ENCODE measurements around the gene PCDHA1.

PCDHA1 gene

DNA sequence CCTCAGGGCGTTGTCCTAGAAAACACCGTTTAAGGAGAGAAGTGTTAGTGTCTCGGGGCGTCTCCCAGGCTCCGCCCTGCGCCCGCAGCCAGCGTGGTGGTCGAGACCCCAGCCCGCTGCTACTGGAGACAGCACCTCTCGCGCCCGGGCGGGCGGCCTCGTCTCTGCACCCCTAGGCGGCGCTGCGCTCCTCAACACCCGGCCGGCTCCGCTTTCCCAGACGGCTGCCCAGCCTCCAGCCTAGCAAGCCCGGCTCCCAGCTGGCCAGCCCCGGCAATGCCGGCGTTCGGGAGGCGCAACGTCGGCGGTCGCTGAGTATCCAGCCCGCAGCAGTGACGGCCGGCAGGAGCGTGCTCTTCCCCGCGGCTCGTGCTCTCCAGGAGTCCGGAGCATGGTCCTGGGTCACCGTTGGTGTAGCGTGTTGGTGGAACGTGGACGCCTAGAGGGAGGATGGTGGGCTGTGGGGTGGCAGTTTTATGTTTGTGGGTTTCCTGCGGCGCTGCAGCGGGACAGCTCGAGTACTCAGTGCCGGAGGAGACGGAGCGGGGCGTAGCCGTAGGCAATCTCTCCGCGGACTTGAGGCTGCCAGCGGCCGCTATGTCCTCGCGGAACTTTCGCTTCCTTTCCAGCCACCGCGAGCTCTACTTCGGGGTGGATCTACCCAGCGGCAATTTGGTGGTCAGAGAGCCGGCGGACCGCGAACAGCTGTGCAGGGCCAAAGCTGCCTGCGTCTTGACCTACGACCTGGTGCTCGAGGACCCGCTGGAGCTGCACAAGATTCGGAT is 140.7 kb downstream of the PCDHA1 start:
- peak; percentile 87 for DNase-seq

- DNase-seq, result no peak
These were observed 141.3 kb downstream of the PCDHA1 start for GRCh38 chr5:140927228-140927573.

DNA sequence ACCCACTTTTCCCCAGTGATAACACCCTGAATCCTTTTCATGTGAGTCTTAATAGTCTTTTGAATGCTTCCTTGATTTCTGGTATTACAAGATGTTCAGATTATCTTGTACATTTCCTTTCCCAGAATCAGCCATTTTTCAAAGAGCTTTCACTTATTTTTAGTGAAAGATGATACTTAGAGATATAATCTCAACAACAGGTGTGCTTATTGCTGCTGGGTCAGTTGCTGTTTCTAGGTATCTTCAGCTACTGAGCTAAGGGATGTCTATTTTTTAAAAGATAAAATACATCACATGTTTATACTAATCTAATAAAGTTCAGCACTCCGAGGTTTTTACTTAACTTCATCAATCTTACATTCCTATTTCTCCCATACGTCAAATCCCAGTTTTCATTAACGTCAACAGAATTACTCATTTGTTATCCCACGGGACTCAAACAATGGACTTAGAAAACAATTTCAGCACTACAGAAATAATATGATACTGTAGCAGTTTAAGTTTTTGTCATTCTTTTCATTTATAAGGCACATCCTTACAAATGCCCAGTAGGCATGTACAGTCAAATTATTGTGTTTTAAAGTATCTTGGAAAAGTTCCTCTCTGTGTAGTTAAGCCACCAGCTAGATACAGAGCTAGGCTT is 149.1 kb downstream of the PCDHA1 start:
- no peak for DNase-seq

DNA sequence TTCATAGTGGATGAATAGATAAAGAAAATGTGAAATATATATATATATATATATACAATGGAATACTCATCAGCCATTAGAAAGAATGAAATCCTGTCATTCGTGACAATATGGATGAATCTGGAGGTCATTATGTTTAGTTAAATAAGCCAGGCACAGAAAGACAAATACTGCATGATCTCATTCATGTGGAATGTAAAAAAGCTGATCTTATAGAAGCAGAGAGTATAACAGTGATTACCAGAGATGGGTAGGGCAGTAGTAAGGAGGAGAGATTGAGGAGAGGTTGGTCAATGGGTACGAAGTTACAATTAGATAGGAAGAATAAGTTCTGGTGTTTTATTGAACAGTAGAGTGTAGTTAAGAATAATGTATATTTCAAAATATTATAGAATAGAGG is 160.6 kb downstream of the PCDHA1 start:
- DNase-seq, result no peak

GRCh38 chr5:140951636-140952035 is 165.7 kb downstream of the PCDHA1 start:
- DNase-seq, result no peak

DNA sequence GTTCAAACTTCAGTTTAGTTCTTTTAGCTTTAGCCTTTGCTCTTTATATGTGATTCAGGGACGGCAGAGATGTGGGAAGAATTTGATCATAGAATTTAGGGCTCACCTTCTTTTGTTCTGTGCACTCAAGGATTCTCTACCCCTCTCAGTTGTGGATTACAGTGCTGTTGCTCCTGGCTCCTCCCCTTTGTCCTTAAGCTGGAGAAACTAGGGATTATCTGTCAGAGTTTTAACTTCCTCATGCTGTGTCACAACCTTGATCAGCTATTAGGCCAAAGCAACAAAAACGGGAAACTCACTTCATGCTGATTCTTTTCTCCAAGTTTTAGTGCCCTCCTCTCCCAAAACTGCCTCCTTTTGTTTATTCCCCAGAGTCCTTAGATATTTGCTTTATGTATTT is 167.3 kb downstream of the PCDHA1 start:
- no peak for DNase-seq

DNA sequence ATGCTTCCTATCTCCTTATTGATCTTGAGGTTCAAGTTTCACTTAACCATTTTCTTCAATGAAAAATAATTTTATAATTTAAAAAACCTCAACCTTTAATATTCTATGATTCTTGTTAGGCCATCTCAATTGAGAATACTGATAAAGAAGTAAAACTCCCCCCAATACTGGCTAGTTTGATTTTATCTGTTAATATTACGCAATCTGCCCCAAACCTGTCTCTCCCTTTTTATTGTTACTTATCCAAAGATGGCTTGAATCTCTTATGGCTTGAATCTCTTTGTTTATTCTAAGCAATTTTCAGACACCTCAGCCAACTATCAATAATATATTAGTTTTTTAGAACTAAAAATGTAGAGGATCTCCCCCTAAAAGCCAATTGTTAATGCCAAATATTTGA is 176.2 kb downstream of the PCDHA1 start:
- no peak for DNase-seq

GRCh38 chr5:140964356-140964755 is 178.4 kb downstream of the PCDHA1 start:
- DNase-seq, result no peak

DNA sequence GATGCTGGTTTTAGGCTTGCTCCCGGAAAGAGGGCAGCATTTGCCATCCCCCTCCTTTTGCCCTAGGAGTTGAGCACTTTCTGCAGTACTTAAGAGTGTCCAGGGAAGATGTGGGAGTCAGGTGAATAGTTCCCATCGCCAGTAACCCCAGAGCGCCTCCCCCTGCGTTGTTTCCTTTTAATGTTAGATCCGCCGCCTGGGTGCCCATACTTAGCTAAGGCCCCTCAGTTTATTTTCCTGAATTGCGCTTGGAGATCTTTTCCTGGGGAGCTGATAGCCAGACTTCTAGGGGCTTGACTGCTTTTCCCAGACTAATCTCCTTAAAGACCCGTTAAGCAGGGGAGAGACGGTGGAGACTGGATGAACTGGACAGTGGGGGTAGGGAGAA is 180.0 kb downstream of the PCDHA1 start:
- peak in 1 of 2 experiments; percentile 15 for DNase-seq

DNA sequence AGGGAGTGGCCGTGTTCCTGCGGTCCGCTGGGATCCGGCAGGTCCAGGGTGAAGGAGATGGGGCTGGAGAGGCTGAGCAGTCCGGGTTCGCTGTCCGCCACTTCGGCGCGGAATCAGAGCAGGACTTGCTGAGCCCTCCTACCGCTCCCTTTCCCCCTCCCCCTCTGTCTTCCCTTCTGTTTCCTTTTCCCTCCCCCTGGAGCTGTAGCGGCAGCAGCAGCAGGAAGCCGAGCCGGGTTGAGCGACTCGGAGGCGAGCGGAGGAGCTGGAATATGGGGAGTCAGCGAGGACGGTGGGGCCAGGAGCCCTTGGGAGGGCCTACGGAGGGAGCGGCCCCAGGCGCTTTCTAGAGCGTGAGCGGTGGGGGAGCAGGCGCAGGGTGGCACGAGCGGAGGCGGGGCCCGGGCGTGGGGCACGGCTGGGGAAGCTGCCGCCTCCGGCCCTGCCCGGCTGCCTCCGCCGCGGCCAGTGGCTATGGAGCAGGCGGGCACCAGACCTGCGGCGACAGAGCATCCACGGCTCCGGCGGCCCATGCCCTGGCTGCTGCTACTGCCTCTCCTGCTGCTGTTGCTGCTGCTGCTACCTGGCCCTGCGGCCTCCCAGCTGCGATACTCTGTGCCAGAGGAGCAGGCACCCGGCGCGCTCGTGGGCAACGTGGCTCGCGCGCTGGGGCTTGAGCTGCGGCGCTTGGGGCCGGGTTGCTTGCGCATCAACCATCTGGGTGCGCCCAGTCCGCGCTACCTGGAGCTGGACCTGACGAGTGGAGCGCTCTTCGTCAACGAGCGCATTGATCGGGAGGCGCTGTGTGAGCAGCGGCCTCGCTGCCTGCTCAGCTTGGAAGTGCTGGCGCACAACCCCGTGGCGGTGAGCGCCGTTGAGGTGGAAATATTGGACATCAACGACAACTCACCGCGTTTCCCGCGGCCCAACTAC is 180.6 kb downstream of the PCDHA1 start, which contains the start of gene PCDHAC2:
TSS of gene PCDHAC2 (plus strand) at position 184 of the 933 bp plus-strand sequence. CDS start at position 475, 291 bp downstream.
- DNase-seq, result peak; percentile 66 to 76

- DNase-seq, result no peak
These were observed 181.4 kb downstream of the PCDHA1 start for GRCh38 chr5:140967226-140967893.

DNA sequence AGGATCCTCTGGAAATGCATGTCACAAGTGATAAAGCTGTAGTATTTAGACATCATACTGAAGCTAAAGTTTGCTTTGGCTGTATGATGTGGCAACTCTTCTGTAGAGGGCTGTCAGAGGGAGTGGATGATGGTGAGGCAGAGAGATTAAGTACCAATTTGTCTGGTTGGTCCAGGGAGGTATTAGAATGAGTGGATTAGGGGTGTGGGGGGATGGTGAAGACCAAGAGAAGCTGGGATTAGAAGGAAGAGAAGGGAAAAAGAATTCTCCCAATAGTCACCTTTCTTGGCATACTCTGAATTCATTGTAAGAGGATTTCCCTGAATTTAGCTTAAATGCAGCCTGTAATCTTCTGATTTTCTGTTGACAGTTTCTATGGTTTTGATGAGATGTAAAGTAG is 183.9 kb downstream of the PCDHA1 start:
- DNase-seq, result no peak

- no peak for DNase-seq
These were observed 187.6 kb downstream of the PCDHA1 start for GRCh38 chr5:140973550-140973949.

DNA sequence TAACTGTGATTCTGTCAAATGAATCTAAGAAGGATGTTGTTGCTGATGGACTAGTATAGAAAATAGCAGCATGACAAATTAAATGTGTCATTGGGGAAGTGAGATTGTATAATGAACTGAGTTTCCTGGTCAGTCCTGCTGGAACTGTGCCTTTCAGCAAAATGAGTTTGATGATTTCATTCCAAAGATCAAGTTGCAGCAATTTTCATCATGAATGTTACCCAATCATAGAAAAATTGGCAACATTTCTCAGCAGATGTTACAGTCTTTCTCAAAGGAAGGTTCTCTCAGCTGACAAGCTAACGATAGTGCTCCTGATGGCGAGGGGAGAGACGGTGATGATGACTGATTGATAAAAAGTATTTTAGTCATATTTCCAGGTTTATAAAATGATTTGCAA is 191.1 kb downstream of the PCDHA1 start:
- no peak for DNase-seq

DNA sequence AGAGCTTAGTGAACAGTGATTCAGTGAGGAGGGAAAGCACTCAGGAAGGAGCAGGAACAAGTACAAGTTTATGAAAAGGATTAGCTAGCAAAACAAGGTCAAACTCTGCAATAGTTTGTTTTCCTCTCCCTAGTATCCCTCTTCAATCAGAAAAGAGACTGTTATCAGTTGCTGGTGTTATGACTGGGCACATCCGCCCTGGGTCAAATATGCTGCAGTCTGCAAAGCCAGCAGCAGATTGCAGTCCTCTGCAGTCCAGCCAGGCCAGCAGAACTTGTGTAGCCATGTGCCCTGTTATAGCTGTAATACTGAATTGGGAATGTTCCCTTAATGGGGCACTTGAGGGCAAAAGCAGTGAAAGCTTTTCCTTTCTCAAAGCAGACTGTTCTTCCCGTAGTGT is 192.3 kb downstream of the PCDHA1 start:
- no peak for DNase-seq

DNA sequence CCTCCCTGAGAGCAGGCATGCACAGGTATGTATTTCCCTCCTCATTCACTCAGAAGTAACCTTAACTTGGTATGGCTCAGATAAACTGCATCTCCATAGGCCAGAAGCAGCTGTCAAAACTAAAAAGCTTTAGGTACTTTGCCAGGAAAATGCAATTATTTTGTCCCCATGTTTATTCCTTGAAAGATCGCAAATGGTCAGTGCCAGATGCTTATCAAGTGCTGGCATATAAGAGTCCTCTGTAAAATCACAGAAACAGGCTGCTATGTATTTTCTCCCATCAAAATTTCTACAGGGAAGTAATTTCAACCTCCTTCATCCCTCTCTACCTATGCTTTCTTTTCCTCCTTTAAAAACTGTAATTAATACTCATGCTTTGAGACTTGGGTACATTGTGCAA is 193.0 kb downstream of the PCDHA1 start:
- DNase-seq, result no peak

DNA sequence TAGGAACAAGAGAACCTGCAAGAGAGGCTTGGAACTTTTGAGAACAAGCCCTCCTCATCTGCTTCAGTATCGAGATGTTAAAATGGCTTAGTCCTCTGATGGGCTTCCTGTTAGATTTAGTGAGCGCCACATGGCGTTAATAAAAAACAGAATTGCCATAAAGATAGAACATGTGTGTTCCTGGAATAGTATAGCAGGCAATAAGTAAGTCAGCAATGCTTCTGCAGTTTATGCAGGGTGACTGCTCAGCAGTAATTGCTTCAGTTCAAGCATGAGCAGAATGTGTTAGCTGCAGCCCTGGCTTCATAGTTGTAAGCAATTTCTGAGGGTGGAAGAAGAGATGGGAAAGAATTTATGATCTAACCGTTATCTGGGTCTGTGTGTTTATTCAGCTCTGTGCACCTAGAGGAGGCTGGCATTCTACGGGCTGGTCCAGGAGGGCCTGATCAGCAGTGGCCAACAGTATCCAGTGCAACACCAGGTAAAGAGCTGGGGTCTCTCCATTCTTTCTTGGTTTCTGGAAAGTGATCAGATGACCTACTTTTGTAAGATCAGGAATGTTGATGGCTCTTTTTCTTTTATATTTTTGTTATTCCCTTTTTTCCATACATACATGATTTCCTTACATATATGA is 196.3 kb downstream of the PCDHA1 start:
- no peak for DNase-seq

GRCh38 chr5:140986117-140986521 is 200.2 kb downstream of the PCDHA1 start:
- no peak for DNase-seq

- DNase-seq, result no peak
These were observed 202.2 kb downstream of the PCDHA1 start for GRCh38 chr5:140988100-140988499.

DNA sequence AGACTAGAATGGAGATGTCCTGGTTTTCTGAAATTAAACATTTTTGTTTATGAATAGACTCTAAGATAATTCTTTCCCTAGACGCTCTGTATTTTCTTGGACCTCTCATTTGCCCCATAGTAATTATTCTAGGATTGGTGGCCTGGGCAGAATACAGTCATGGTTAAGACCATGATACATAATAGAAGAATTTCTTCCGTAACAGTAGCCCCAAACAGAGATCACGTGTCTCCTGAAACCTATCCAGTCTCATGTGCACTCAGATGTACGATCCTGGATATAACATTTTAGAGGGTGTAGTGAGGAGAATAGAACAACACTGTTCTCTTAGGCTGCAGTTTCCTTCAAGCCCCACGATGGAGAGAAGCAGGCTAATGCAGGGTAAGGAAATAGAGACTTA is 202.7 kb downstream of the PCDHA1 start:
- no peak for DNase-seq

GRCh38 chr5:140989254-140990020 is 203.5 kb downstream of the PCDHA1 start:
- DNase-seq, result no peak

DNA sequence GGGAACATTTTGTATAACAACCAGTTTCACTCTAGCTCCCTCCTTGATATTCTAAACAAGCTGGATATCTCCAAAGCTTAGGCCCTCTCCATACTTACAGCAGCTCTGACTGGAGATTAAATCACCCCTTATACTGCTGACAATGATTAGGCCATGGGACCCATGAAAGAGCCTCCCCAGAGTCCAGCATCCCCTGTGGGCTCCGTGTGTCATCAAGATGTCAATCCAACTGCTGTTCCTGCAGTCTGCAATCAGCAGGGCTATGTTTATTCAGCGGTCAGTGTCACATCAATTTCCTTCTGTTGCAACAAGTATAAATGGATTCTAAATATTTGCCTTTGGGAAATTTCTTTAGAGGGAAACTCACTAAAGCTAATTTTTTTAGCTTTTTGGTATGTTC is 206.9 kb downstream of the PCDHA1 start:
- DNase-seq, result no peak
